ENCODE results near the gene ENTPD2.

DNA sequence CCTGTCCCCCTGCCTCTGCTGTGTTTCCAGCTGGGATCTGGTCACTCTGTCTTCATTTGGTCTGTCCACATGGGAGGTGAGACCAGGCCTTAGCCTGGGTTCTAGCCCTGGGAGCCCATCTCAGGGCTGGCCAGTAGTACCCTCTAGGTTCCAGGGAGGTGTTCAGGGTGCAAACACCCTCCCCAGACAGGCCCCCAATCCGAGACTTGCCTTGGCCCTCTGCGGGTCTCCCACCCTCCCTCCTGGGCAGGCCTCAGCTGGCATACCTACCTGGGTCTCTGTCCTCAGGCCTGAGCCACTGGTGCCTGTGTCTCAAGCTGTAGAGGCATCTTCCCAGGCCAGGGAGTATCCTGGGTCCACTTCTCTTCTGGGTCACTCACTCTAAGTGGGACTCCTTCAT is 17.4 kb upstream of the ENTPD2 start:
- TF ChIP-seq TAF1 (conservative IDR thresholded peaks at IDR 0.05) (no peak), SP1 (IDR thresholded peaks at IDR 0.05) (no peak), EGR1 (IDR thresholded peaks at IDR 0.05; ENCODE audit: low read depth in 2 of 2) (no peak), RAD21 (IDR thresholded peaks at IDR 0.05) (no peak), YY1 (IDR thresholded peaks at IDR 0.05) (no peak)
- TF ChIP-seq, protein P1, sequence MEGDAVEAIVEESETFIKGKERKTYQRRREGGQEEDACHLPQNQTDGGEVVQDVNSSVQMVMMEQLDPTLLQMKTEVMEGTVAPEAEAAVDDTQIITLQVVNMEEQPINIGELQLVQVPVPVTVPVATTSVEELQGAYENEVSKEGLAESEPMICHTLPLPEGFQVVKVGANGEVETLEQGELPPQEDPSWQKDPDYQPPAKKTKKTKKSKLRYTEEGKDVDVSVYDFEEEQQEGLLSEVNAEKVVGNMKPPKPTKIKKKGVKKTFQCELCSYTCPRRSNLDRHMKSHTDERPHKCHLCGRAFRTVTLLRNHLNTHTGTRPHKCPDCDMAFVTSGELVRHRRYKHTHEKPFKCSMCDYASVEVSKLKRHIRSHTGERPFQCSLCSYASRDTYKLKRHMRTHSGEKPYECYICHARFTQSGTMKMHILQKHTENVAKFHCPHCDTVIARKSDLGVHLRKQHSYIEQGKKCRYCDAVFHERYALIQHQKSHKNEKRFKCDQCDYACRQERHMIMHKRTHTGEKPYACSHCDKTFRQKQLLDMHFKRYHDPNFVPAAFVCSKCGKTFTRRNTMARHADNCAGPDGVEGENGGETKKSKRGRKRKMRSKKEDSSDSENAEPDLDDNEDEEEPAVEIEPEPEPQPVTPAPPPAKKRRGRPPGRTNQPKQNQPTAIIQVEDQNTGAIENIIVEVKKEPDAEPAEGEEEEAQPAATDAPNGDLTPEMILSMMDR (IDR thresholded peaks at IDR 0.05; ENCODE audit: low read depth, low read length, missing input control) = no peak
- TF ChIP-seq, protein P2, sequence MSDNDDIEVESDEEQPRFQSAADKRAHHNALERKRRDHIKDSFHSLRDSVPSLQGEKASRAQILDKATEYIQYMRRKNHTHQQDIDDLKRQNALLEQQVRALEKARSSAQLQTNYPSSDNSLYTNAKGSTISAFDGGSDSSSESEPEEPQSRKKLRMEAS (IDR thresholded peaks at IDR 0.05) = no peak
